ENCODE measurements around the gene CHURC1. TPM values are rescaled to one million over a fixed set of nuclear protein-coding genes. Genes with fewer than 3 reads are reported as not detected.

CHURC1 gene
- total and polyA plus RNA-seq, 2 experiments from 2014 or later = 42.0 to 218 TPM

DNA sequence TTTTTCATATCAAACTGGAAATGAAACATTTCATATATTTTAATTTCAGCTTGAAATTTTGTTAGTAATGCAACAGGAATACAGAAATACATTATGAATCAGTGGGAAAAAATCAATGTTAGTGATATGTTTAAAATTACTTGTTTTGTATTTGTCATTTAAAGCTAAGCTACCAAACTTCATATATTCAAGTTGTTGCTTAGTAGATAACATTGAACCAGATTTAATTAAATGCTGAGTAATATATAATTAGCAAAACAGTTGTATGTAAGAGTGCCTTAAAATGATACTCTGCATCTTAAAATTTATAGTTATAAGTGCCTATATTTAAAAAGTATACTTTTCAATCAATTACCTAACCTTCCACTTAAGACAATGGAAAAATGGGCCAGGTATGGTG lies 5.0 kb downstream of the CHURC1 start:
- no peaks in the 10 kb centered on the region for H3K9me2 ChIP-seq (ENCODE audit: insufficient read depth)
- H3K4me2 ChIP-seq = no peak overlapping the region
- H3K27ac ChIP-seq (ENCODE audit: low read depth) = no peak overlapping the region; the same call in 1 of the 2 replicates
- no peak for DNase-seq (ENCODE audit: low spot score)
- Mint-ChIP-seq H3K9me3 (no peaks in the 10 kb centered on the region), H3K36me3 (ENCODE audit: low read depth) (peaks cover 7% of the 10 kb centered on the region; the same call in 2 of the 3 replicates), H3K27me3 (ENCODE audit: insufficient read depth, low read depth, poor library complexity) (peaks cover 4% of the 10 kb centered on the region), H3K4me3 (no peak overlapping the region), H3K27ac (no peak overlapping the region), H3K4me1 (peaks cover 9% of the 10 kb centered on the region)
- H3K27me3 ChIP-seq (ENCODE audit: insufficient read depth) = no peaks in the 10 kb centered on the region
- 0 out of 2 replicates have a peak, but pooled peaks cover 3% of the 10 kb centered on the region for H4K20me1 ChIP-seq (replicated peaks; ENCODE audit: insufficient read depth)
- H3K4me1 ChIP-seq (ENCODE audit: insufficient read depth) = peaks cover 9% of the 10 kb centered on the region; the same call in 1 of the 2 replicates
- H2AFZ ChIP-seq = no peak overlapping the region
- H3F3A ChIP-seq (replicated peaks; ENCODE audit: low read depth) = no peaks in the 10 kb centered on the region
- H3K4me3 ChIP-seq = no peak overlapping the region
- H3K79me2 ChIP-seq (replicated peaks; ENCODE audit: insufficient read depth) = peaks cover 36% of the 10 kb centered on the region
- peaks cover 5% of the 10 kb centered on the region; the same call in 1 of the 2 replicates for H3K36me3 ChIP-seq (ENCODE audit: insufficient read depth)
- TF ChIP-seq JUNB (IDR thresholded peaks at IDR 0.05; ENCODE audit: unreplicated experiment) = no peak
- TF ChIP-seq ZNF114 (CRISPR knock-in tag; IDR thresholded peaks at IDR 0.05) = no peak
- no peak for ATAC-seq

DNA sequence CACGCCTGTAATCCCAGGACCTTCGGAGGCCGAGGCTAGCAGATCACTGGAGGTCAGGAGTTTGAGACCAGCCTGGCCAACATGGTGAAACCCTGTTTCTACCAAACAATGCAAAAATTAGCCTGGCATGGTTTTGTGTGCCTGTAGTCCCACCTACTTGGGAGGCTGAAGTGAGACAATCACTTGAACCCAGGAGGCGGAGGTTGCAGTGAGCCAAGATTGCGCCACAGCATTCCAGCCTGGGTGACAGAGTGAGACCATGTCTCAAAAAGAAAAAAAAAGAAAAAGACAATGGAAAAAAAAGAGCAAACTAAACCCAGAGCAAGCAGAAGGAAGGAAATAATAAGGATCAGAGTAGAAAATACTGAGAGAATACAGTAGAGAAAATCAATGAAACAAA lies 5.4 kb downstream of the CHURC1 start:
- ATAC-seq = no peak
- Histone ChIP-seq H3K36me3 (ENCODE audit: insufficient read depth) (peaks cover 8% of the 10 kb centered on the region; the same call in 1 of the 2 replicates), H3K4me1 (ENCODE audit: insufficient read depth) (peaks cover 9% of the 10 kb centered on the region; the same call in 1 of the 2 replicates), H3K79me2 (replicated peaks; ENCODE audit: insufficient read depth) (peaks cover 36% of the 10 kb centered on the region), H3K4me2 (no peak overlapping the region), H3K27ac (ENCODE audit: low read depth) (no peak overlapping the region; the same call in 1 of the 2 replicates), H3K4me3 (no peak overlapping the region), H3F3A (replicated peaks; ENCODE audit: low read depth) (no peaks in the 10 kb centered on the region), H3K27me3 (ENCODE audit: insufficient read depth) (no peaks in the 10 kb centered on the region), H2AFZ (no peak overlapping the region), H3K9me2 (ENCODE audit: insufficient read depth) (no peaks in the 10 kb centered on the region), H4K20me1 (replicated peaks; ENCODE audit: insufficient read depth) (0 out of 2 replicates have a peak, but pooled peaks cover 3% of the 10 kb centered on the region)
- no peak overlapping the region for H3K4me3 Mint-ChIP-seq
- peaks cover 9% of the 10 kb centered on the region for H3K4me1 Mint-ChIP-seq
- peaks cover 3% of the 10 kb centered on the region for H3K27me3 Mint-ChIP-seq (ENCODE audit: insufficient read depth, low read depth, poor library complexity)
- no peak for DNase-seq (ENCODE audit: low spot score)
- no peaks in the 10 kb centered on the region for H3K9me3 Mint-ChIP-seq
- H3K36me3 Mint-ChIP-seq (ENCODE audit: low read depth) = peaks cover 10% of the 10 kb centered on the region
- no peak overlapping the region; the same call in 1 of the 2 replicates for H3K27ac Mint-ChIP-seq
- no peak for TF ChIP-seq EZH2phosphoT487 (IDR thresholded peaks at IDR 0.05; ENCODE audit: unreplicated experiment)
- TF ChIP-seq JUNB (IDR thresholded peaks at IDR 0.05; ENCODE audit: unreplicated experiment) = no peak
- TF ChIP-seq POLR2AphosphoS5 (IDR thresholded peaks at IDR 0.05; ENCODE audit: low read depth) = no peak
- no peak for TF ChIP-seq ZNF462 (CRISPR knock-in tag; IDR thresholded peaks at IDR 0.05)
- no peak for TF ChIP-seq ETS1 (IDR thresholded peaks at IDR 0.05)
- no peak for TF ChIP-seq EZH2 (IDR thresholded peaks at IDR 0.05; ENCODE audit: low read depth, unreplicated experiment)
- TF ChIP-seq NANOG (IDR thresholded peaks at IDR 0.05; ENCODE audit: borderline replicate concordance) = no peak
- no peak for TF ChIP-seq REST (IDR thresholded peaks at IDR 0.05; ENCODE audit: unreplicated experiment)
